Lower leg skin (tissue), 4 donors: ENCODE data around the gene SYNGR3. TPM values are rescaled to one million over a fixed set of nuclear protein-coding genes. Genes with fewer than 3 reads are reported as not detected.

ENCODE experiments used
- DNase-seq, 2 donors: peaks; one replicate each; pipeline ENCODE4 v3.0.0-alpha.2; 2019; ENCODE audit warnings: low spot score in 2 of 2
- H3K4me3 ChIP-seq: fragments of 200-600 bp; sonication (generic); 2 replicates; pipeline ENCODE4 v1.5.1; 2017; ENCODE audit warnings: mild to moderate bottlenecking, low read depth; ENCODE audit not compliant: poor library complexity, severe bottlenecking
- POLR2A ChIP-seq, 2 donors: fragments of 450-650 bp; IDR thresholded peaks; one replicate each; pipeline ENCODE4 v1.6.1; 2016 to 2017; ENCODE audit warnings: antibody characterized with exemption in 2 of 2, mild to moderate bottlenecking in 1 of 2, moderate library complexity in 1 of 2
- WGBS, 2 donors: methylation state at CpG; one replicate each; pipeline ENCODE4 v1.1.5; 2018; 5-methylcytosine and 5-hydroxymethylcytosine counted together
- intact Hi-C: fragments of 100-400 bp; cut with DNase I; formaldehyde crosslinking; loops from one replicate; pipeline ENCODE4 v1.15.0; 2023; ENCODE audit warnings: low total_unique reads
- total RNA-seq, 4 donors: library from RNA; depleted of rRNA; stranded (reverse); fragments of >200 nt; gene quantifications; one replicate each; pipeline ENCODE4 v1.1.0, GENCODE V29; 2016
- TF ChIP-seq, protein P1 (sequence below), 3 donors: fragments of 450-650 bp; IDR thresholded peaks; one replicate each; pipeline ENCODE4 v1.5.1; 2016; ENCODE audit warnings: antibody characterized with exemption in 3 of 3, mild to moderate bottlenecking in 3 of 3, moderate library complexity in 2 of 3

The SYNGR3 gene
- total RNA-seq, 4 donors from 2014 or later: 0.72 to 1.1 (median 0.78) TPM; not detected in 1

- DNase-seq: no peak
- no peak overlapping the region for H3K4me3 ChIP-seq
- 59 to 64% methylated on average over 2 of the region's 2 CpGs for WGBS, 2 donors
- intact Hi-C loops: no loop called here
- TF ChIP-seq, protein P1, sequence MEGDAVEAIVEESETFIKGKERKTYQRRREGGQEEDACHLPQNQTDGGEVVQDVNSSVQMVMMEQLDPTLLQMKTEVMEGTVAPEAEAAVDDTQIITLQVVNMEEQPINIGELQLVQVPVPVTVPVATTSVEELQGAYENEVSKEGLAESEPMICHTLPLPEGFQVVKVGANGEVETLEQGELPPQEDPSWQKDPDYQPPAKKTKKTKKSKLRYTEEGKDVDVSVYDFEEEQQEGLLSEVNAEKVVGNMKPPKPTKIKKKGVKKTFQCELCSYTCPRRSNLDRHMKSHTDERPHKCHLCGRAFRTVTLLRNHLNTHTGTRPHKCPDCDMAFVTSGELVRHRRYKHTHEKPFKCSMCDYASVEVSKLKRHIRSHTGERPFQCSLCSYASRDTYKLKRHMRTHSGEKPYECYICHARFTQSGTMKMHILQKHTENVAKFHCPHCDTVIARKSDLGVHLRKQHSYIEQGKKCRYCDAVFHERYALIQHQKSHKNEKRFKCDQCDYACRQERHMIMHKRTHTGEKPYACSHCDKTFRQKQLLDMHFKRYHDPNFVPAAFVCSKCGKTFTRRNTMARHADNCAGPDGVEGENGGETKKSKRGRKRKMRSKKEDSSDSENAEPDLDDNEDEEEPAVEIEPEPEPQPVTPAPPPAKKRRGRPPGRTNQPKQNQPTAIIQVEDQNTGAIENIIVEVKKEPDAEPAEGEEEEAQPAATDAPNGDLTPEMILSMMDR (IDR thresholded peaks at IDR 0.05): no peak
- TF ChIP-seq POLR2A (IDR thresholded peaks at IDR 0.05): no peak
These were observed 4.0 kb downstream of the SYNGR3 start for GRCh38 chr16:1993731-1994131.

DNA sequence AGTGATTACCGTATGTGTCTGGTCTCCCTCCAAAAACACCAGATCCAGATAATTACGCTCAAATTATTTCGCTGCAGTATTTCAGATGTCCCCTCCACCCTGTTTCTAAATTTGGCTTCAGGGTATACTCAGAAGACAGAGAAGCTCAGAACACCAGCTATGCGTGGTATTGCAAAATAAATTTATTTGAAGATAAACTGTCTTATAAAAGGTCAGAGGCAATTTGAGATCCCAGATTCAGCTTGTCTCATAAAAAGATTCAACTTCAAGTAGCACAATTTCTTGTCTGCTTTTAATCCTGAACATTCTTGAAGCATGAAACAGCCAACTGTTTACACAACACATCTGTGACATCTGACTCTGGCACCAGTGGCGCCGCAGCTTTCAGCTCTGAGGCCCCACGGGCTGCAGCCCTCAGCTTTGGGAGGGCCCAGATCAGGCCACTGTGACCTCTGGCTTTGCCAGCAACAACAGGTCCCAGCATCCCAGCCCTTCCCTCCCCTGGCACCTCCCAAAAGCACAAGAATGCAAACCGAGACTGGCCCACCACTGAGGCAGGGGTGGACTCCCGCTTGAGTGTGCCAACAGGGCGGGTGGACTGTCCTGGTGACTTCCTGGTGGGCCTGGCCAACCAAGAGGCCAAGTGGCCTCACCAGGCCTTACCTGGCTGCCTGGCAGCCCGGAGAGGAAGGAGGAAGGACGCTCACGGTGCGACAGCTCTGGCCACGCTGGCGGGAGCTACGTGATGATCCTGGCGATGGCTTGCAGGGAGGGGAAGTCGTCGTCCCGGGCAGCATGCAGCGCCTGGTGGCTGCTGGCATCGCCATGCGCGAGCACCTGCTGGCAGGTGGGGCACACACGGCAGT, 8.0 kb downstream of the SYNGR3 start:
- TF ChIP-seq, protein P1 (IDR thresholded peaks at IDR 0.05): no peak
- no peak for TF ChIP-seq POLR2A (IDR thresholded peaks at IDR 0.05)

GRCh38 chr16:1998360-1998835, 8.6 kb downstream of the SYNGR3 start:
- 86 to 93% methylated on average over 19 to 25 of the region's 27 CpGs for WGBS, 2 donors
- H3K4me3 ChIP-seq: no peak overlapping the region
- TF ChIP-seq, protein P1 (IDR thresholded peaks at IDR 0.05): no peak
- no peak for TF ChIP-seq POLR2A (IDR thresholded peaks at IDR 0.05)
- intact Hi-C loops: no loop called here
- DNase-seq: no peak

More for the DNA sequence above, 8.0 kb downstream of the SYNGR3 start:
- 78% methylated on average over 26 of the region's 26 CpGs for WGBS, 2 donors
- no peak for DNase-seq
- intact Hi-C loops: no loop called here
- no peak overlapping the region for H3K4me3 ChIP-seq

- H3K4me3 ChIP-seq: no peak overlapping the region
- intact Hi-C loops: no loop called here
- no peak for TF ChIP-seq POLR2A (IDR thresholded peaks at IDR 0.05)
- TF ChIP-seq, protein P1 (IDR thresholded peaks at IDR 0.05): no peak
- DNase-seq: no peak
- WGBS, 2 donors: 91% methylated on average over 17 to 24 of the region's 39 CpGs
These were observed 9.4 kb downstream of the SYNGR3 start for GRCh38 chr16:1998852-1999801.

DNA sequence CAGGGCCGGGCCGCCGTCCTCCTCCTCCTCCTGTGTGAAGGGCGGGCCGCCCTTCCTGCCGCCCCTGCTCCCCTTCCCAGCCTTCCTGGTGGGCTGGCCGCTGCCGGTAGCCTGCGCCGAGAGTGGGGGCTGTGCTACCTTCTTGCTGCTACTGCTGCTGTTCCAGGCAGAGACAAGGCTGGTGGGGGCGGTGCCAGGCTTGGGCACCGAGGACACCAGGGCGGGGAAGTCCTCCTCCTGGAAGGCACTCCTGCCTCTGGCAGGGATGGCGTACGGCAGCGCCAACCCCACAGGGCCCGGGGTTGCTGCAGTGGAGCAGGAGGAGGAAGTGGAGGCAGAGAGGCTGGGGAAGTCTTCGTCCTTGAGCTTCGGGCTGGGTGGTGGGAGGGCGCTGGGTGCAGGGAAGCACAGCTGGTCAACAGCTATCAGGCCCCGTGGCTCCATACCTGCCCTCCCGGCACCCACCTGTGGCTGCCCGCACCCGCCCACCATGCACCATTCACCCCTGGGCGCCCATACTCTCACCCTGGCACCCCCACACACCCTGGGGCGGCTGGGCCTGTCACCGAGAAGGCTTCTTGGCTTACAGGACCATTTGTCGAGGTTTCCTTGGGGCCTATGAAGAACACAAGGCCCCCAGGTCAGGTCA, 10.2 kb downstream of the SYNGR3 start:
- TF ChIP-seq, protein P1 (IDR thresholded peaks at IDR 0.05): no peak
- TF ChIP-seq POLR2A (IDR thresholded peaks at IDR 0.05): no peak
- no peak overlapping the region for H3K4me3 ChIP-seq
- DNase-seq: no peak
- WGBS, 2 donors: 74 to 86% methylated on average over 18 to 28 of the region's 28 CpGs
- intact Hi-C loops: no loop called here
